ENCODE results near the gene DUSP12. TPM values are rescaled to one million over a fixed set of nuclear protein-coding genes. Genes with fewer than 3 reads are reported as not detected.
A peak's percentile ranks its signal among the peaks of the same experiment; 100 is the strongest.

DUSP12 gene
- total and polyA plus RNA-seq, 9 of the 15 experiments (the other 6 are each of a cell fraction or from before 2014, with no cell fraction given), result 10.4 to 81.4 (median 43.6) TPM

DNA sequence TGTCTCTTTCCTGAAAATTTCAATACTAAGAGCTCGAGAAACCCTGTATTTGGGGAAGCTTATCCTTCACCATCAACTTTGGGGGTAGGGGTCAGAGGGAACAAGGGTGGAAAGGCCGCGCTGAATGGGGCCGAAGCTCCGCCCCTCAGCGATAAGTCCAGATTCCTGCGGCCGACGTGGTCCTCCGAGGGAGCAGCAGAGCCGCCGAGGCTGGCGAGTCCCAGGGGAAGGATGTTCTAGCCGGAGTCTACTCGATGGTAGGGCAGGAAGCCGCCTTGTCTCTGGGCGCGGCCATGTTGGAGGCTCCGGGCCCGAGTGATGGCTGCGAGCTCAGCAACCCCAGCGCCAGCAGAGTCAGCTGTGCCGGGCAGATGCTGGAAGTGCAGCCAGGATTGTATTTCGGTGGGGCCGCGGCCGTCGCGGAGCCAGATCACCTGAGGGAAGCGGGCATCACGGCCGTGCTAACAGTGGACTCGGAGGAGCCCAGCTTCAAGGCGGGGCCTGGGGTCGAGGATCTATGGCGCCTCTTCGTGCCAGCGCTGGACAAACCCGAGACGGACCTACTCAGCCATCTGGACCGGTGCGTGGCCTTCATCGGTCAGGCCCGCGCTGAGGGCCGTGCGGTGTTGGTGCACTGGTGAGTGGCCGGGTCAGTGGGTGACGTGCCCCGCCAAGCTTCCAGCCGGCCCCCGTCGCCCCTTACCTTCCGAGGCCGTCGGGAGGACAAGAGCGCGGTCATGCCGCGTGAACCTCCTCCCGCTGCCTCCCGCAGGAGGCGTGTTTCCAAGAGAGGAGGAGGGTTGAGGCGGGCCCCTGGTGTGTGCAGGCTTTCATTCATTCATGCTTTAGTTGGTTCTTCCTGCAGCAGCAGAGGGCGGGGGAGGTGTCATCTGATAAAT lies at the start of gene DUSP12 (continued):
- no peak for TF ChIP-seq MYNN (IDR thresholded peaks at IDR 0.05)
- no peak for TF ChIP-seq MYNN (CRISPR knock-in tag; IDR thresholded peaks at IDR 0.05)
- no peak for TF ChIP-seq USF1 (CRISPR knock-in tag; IDR thresholded peaks at IDR 0.05)
- TF ChIP-seq ZNF316 (IDR thresholded peaks at IDR 0.05), result peak; percentile 54
- TF ChIP-seq MBD2 (IDR thresholded peaks at IDR 0.05; ENCODE audit: borderline replicate concordance, low read depth), result peak; percentile 49; the same call in 1 of the 2 replicates
- TF ChIP-seq SRSF7 (optimal IDR thresholded peaks at IDR 0.05; ENCODE audit: low read depth, low read length), result no peak
- no peak for TF ChIP-seq SIRT6 (IDR thresholded peaks at IDR 0.05; ENCODE audit: low read depth, low read length)
- no peak for TF ChIP-seq GABPB2 (CRISPR knock-in tag; conservative IDR thresholded peaks at IDR 0.05)
- no peak for TF ChIP-seq HDGF (IDR thresholded peaks at IDR 0.05)
- TF ChIP-seq FOXK2 (conservative IDR thresholded peaks at IDR 0.05 in 1 of 2, IDR thresholded peaks at IDR 0.05 in 1 of 2; ENCODE audit: low read depth in 2 of 2), result peak; percentile 62
- TF ChIP-seq PTBP1 (IDR thresholded peaks at IDR 0.05; ENCODE audit: low read depth, low read length), result no peak
- no peak for TF ChIP-seq POLR2AphosphoS2 (IDR thresholded peaks at IDR 0.05; ENCODE audit: low read length)
- TF ChIP-seq IRF1 (CRISPR knock-in tag; IDR thresholded peaks at IDR 0.05; ENCODE audit: borderline replicate concordance), result no peak
- TF ChIP-seq ZNF232 (CRISPR knock-in tag; IDR thresholded peaks at IDR 0.05), result no peak
- no peak for TF ChIP-seq ZNF561 (CRISPR knock-in tag; conservative IDR thresholded peaks at IDR 0.05)
- TF ChIP-seq FIP1L1 (IDR thresholded peaks at IDR 0.05; ENCODE audit: low read depth, low read length, poor library complexity, severe bottlenecking), result peak; percentile 81
- TF ChIP-seq, protein P1, sequence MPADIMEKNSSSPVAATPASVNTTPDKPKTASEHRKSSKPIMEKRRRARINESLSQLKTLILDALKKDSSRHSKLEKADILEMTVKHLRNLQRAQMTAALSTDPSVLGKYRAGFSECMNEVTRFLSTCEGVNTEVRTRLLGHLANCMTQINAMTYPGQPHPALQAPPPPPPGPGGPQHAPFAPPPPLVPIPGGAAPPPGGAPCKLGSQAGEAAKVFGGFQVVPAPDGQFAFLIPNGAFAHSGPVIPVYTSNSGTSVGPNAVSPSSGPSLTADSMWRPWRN (IDR thresholded peaks at IDR 0.05; ENCODE audit: low read depth), result no peak
- no peak for TF ChIP-seq PPARD (CRISPR knock-in tag; IDR thresholded peaks at IDR 0.05)
- 0 out of 2 replicates have a peak, but pooled peaks have one; percentile 58 for TF ChIP-seq ZBTB9 (CRISPR knock-in tag; IDR thresholded peaks at IDR 0.05)
- TF ChIP-seq, protein P2, sequence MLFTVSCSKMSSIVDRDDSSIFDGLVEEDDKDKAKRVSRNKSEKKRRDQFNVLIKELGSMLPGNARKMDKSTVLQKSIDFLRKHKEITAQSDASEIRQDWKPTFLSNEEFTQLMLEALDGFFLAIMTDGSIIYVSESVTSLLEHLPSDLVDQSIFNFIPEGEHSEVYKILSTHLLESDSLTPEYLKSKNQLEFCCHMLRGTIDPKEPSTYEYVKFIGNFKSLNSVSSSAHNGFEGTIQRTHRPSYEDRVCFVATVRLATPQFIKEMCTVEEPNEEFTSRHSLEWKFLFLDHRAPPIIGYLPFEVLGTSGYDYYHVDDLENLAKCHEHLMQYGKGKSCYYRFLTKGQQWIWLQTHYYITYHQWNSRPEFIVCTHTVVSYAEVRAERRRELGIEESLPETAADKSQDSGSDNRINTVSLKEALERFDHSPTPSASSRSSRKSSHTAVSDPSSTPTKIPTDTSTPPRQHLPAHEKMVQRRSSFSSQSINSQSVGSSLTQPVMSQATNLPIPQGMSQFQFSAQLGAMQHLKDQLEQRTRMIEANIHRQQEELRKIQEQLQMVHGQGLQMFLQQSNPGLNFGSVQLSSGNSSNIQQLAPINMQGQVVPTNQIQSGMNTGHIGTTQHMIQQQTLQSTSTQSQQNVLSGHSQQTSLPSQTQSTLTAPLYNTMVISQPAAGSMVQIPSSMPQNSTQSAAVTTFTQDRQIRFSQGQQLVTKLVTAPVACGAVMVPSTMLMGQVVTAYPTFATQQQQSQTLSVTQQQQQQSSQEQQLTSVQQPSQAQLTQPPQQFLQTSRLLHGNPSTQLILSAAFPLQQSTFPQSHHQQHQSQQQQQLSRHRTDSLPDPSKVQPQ (CRISPR knock-in tag; IDR thresholded peaks at IDR 0.05; ENCODE audit: borderline replicate concordance), result no peak
- TF ChIP-seq, protein P3, sequence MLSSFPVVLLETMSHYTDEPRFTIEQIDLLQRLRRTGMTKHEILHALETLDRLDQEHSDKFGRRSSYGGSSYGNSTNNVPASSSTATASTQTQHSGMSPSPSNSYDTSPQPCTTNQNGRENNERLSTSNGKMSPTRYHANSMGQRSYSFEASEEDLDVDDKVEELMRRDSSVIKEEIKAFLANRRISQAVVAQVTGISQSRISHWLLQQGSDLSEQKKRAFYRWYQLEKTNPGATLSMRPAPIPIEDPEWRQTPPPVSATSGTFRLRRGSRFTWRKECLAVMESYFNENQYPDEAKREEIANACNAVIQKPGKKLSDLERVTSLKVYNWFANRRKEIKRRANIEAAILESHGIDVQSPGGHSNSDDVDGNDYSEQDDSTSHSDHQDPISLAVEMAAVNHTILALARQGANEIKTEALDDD (IDR thresholded peaks at IDR 0.05), result no peak; the same call in 1 of the 2 replicates
- no peak for TF ChIP-seq ZNF830 (CRISPR knock-in tag; IDR thresholded peaks at IDR 0.05)
